ENCODE data around the gene ZNF644.

ZNF644 gene

GRCh38 chr1:91011726-91012125, 10.1 kb downstream of the ZNF644 start:
- Histone ChIP-seq H3K4me2 (ENCODE audit: low read length) (no peak overlapping the region), H4K20me1 (ENCODE audit: insufficient read depth, low read length) (no peaks in the 10 kb centered on the region), H3K36me3 (ENCODE audit: insufficient read depth, low read length) (peaks cover 8% of the 10 kb centered on the region; the same call in 1 of the 2 replicates), H3K4me1 (ENCODE audit: insufficient read depth, low read length, severe bottlenecking) (peaks cover 15% of the 10 kb centered on the region), H3K27ac (ENCODE audit: low read depth, low read length, poor library complexity, severe bottlenecking) (no peak overlapping the region), H3K9ac (ENCODE audit: low read length) (no peak overlapping the region), H3K9me2 (ENCODE audit: low read depth, low read length) (no peaks in the 10 kb centered on the region), H3K79me2 (ENCODE audit: insufficient read depth, low read length) (peaks cover 96% of the 10 kb centered on the region), H3K9me3 (ENCODE audit: low read length) (no peaks in the 10 kb centered on the region), H2AFZ (ENCODE audit: low read length) (no peak overlapping the region), H3K4me3 (ENCODE audit: low read depth, low read length, poor library complexity, severe bottlenecking) (no peak overlapping the region), H3F3A (ENCODE audit: insufficient read depth, low read length) (no peaks in the 10 kb centered on the region), H3K27me3 (ENCODE audit: insufficient read depth, low read length) (no peaks in the 10 kb centered on the region)
- no peak for TF ChIP-seq CTCF (IDR thresholded peaks at IDR 0.05; ENCODE audit: low read length)
- no peak for TF ChIP-seq EZH2 (IDR thresholded peaks at IDR 0.05; ENCODE audit: borderline replicate concordance, low read length)

GRCh38 chr1:91007827-91008226, 14.0 kb downstream of the ZNF644 start:
- Histone ChIP-seq H3K9ac (ENCODE audit: low read length) (no peak overlapping the region), H3K79me2 (ENCODE audit: insufficient read depth, low read length) (peaks cover 92% of the 10 kb centered on the region), H2AFZ (ENCODE audit: low read length) (no peak overlapping the region), H3K27me3 (ENCODE audit: insufficient read depth, low read length) (no peaks in the 10 kb centered on the region), H3K9me3 (ENCODE audit: low read length) (peaks cover 2% of the 10 kb centered on the region; the same call in 1 of the 2 replicates), H3K4me1 (ENCODE audit: insufficient read depth, low read length, severe bottlenecking) (no peaks in the 10 kb centered on the region), H3F3A (ENCODE audit: insufficient read depth, low read length) (no peaks in the 10 kb centered on the region), H3K4me3 (ENCODE audit: low read depth, low read length, poor library complexity, severe bottlenecking) (no peak overlapping the region), H3K36me3 (ENCODE audit: insufficient read depth, low read length) (peaks cover 23% of the 10 kb centered on the region), H4K20me1 (ENCODE audit: insufficient read depth, low read length) (no peaks in the 10 kb centered on the region), H3K27ac (ENCODE audit: low read depth, low read length, poor library complexity, severe bottlenecking) (no peak overlapping the region), H3K9me2 (ENCODE audit: low read depth, low read length) (no peaks in the 10 kb centered on the region), H3K4me2 (ENCODE audit: low read length) (no peak overlapping the region)
- no peak for TF ChIP-seq EZH2 (IDR thresholded peaks at IDR 0.05; ENCODE audit: borderline replicate concordance, low read length)
- TF ChIP-seq CTCF (IDR thresholded peaks at IDR 0.05; ENCODE audit: low read length) = no peak

- Histone ChIP-seq H3K27me3 (ENCODE audit: insufficient read depth, low read length) (no peaks in the 10 kb centered on the region), H3K4me3 (ENCODE audit: low read depth, low read length, poor library complexity, severe bottlenecking) (no peak overlapping the region), H3K27ac (ENCODE audit: low read depth, low read length, poor library complexity, severe bottlenecking) (no peak overlapping the region), H3K4me1 (ENCODE audit: insufficient read depth, low read length, severe bottlenecking) (no peaks in the 10 kb centered on the region), H3K9me3 (ENCODE audit: low read length) (peaks cover 2% of the 10 kb centered on the region; the same call in 1 of the 2 replicates), H2AFZ (ENCODE audit: low read length) (no peak overlapping the region), H3K4me2 (ENCODE audit: low read length) (no peak overlapping the region), H3K9ac (ENCODE audit: low read length) (no peak overlapping the region), H3K36me3 (ENCODE audit: insufficient read depth, low read length) (peaks cover 21% of the 10 kb centered on the region), H4K20me1 (ENCODE audit: insufficient read depth, low read length) (no peaks in the 10 kb centered on the region), H3K9me2 (ENCODE audit: low read depth, low read length) (no peaks in the 10 kb centered on the region), H3K79me2 (ENCODE audit: insufficient read depth, low read length) (peaks cover 85% of the 10 kb centered on the region), H3F3A (ENCODE audit: insufficient read depth, low read length) (no peaks in the 10 kb centered on the region)
- TF ChIP-seq EZH2 (IDR thresholded peaks at IDR 0.05; ENCODE audit: borderline replicate concordance, low read length) (no peak), CTCF (IDR thresholded peaks at IDR 0.05; ENCODE audit: low read length) (no peak)
Measured at GRCh38 chr1:91007092-91007491, 14.7 kb downstream of the ZNF644 start.
